Measurements from ENCODE around the gene LRRC7. TPM values are rescaled to one million over a fixed set of nuclear protein-coding genes. Genes with fewer than 3 reads are reported as not detected.

Gene LRRC7
- total RNA-seq, 3 donors from 2014 or later (not counting 1 experiment from before 2014, with no cell fraction given) = not detected

DNA sequence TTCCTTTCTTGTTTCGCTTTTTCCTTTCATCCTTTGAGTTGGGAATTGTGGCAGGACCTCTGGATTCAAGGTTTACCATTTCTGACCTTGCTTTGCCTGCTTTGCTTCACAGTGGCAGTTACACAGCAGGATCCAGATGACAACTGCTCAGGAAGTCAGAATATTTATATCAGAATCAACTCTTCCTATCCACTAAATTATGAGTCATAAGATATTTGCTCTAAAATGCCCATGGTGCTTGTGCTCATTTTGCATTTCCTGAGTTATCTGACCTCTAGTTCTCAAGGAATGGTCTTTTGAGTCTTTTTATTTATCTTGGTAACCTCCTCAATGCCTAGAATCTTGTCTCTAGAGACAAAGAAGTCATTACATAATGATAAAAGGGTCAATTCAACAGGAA is 290.8 kb downstream of the LRRC7 start:
- no peak for TF ChIP-seq CTCF (IDR thresholded peaks at IDR 0.05)
- Mint-ChIP-seq H3K9me3 (peaks cover 8 to 12% of the 10 kb centered on the region in 2 donors), H3K27me3 (ENCODE audit: low read depth in 2 of 2) (no peaks in the 10 kb centered on the region), H3K4me1 (no peaks in the 10 kb centered on the region), H3K27ac (no peak overlapping the region), H3K4me3 (no peak overlapping the region), H3K36me3 (no peaks in the 10 kb centered on the region)
- Histone ChIP-seq H3K4me3 (ENCODE audit: low read length) (no peak overlapping the region), H3K4me1 (ENCODE audit: control insufficient read depth, insufficient read depth, low read length) (no peaks in the 10 kb centered on the region), H3K27ac (ENCODE audit: low read length) (no peak overlapping the region), H3K36me3 (ENCODE audit: control insufficient read depth, insufficient read depth, low read length) (no peaks in the 10 kb centered on the region), H3K27me3 (ENCODE audit: control insufficient read depth, insufficient read depth, low read length) (no peaks in the 10 kb centered on the region), H3K9me3 (ENCODE audit: control insufficient read depth, insufficient read depth, low read length) (no peaks in the 10 kb centered on the region)
- no peak for ATAC-seq
- no peak for DNase-seq
- WGBS (ENCODE audit: insufficient coverage) = 88% methylated on average over 1 of the region's 1 CpG
- intact Hi-C loops (cut with micrococcal nuclease) = no loop called here

- Histone ChIP-seq H3K27ac (ENCODE audit: low read length) (no peak overlapping the region), H3K9me3 (ENCODE audit: control insufficient read depth, insufficient read depth, low read length) (no peaks in the 10 kb centered on the region), H3K36me3 (ENCODE audit: control insufficient read depth, insufficient read depth, low read length) (no peaks in the 10 kb centered on the region), H3K4me3 (ENCODE audit: low read length) (no peak overlapping the region), H3K27me3 (ENCODE audit: control insufficient read depth, insufficient read depth, low read length) (no peaks in the 10 kb centered on the region), H3K4me1 (ENCODE audit: control insufficient read depth, insufficient read depth, low read length) (no peaks in the 10 kb centered on the region)
- Mint-ChIP-seq H3K4me1 (no peaks in the 10 kb centered on the region), H3K27ac (no peak overlapping the region), H3K9me3 (peaks cover 9 to 13% of the 10 kb centered on the region in 2 donors), H3K36me3 (no peaks in the 10 kb centered on the region), H3K4me3 (no peak overlapping the region), H3K27me3 (ENCODE audit: low read depth in 2 of 2) (no peaks in the 10 kb centered on the region)
- no peak for DNase-seq
- no peak for TF ChIP-seq CTCF (IDR thresholded peaks at IDR 0.05)
- intact Hi-C loops (cut with micrococcal nuclease) = no loop called here
- WGBS (ENCODE audit: insufficient coverage) = 92% methylated on average over 5 of the region's 5 CpGs
- ATAC-seq = no peak
Measured at GRCh38 chr1:69861641-69862040, 293.9 kb downstream of the LRRC7 start.

DNA sequence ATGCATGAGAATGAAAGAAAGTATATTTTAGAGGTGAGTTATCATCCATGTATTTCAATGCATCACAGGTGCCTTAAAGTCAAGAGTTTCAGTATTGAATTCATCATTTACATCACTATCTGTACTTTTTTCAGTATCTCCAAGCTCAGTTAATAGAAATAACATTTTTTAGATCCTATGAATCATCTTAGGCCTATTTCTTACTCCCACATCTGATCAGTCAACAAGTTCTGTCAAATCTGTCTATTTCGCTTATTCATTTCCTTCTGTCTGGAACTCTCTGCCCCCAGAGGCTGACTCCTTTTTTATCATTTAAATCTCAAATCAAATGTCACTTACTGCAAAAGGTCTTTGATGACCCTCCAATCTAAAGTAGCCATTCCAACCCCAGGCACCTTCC is 295.2 kb downstream of the LRRC7 start:
- Mint-ChIP-seq H3K27ac (no peak overlapping the region), H3K4me1 (no peaks in the 10 kb centered on the region), H3K9me3 (peaks cover 12 to 17% of the 10 kb centered on the region in 2 donors), H3K36me3 (no peaks in the 10 kb centered on the region), H3K27me3 (ENCODE audit: low read depth in 2 of 2) (no peaks in the 10 kb centered on the region), H3K4me3 (no peak overlapping the region)
- DNase-seq = no peak
- Histone ChIP-seq H3K4me3 (ENCODE audit: low read length) (no peak overlapping the region), H3K9me3 (ENCODE audit: control insufficient read depth, insufficient read depth, low read length) (no peaks in the 10 kb centered on the region), H3K27ac (ENCODE audit: low read length) (no peak overlapping the region), H3K27me3 (ENCODE audit: control insufficient read depth, insufficient read depth, low read length) (no peaks in the 10 kb centered on the region), H3K36me3 (ENCODE audit: control insufficient read depth, insufficient read depth, low read length) (no peaks in the 10 kb centered on the region), H3K4me1 (ENCODE audit: control insufficient read depth, insufficient read depth, low read length) (no peaks in the 10 kb centered on the region)
- intact Hi-C loops (cut with micrococcal nuclease) = no loop called here
- no peak for ATAC-seq
- no peak for TF ChIP-seq CTCF (IDR thresholded peaks at IDR 0.05)
- 90% methylated on average over 1 of the region's 1 CpG for WGBS (ENCODE audit: insufficient coverage)

- intact Hi-C loops (cut with micrococcal nuclease) = no loop called here
- H3K4me3 ChIP-seq (ENCODE audit: low read length) = no peak overlapping the region
- 63% methylated on average over 1 of the region's 1 CpG for WGBS (ENCODE audit: insufficient coverage)
- Mint-ChIP-seq H3K27ac (no peak overlapping the region), H3K4me1 (no peaks in the 10 kb centered on the region), H3K36me3 (no peaks in the 10 kb centered on the region), H3K9me3 (peaks cover 14 to 19% of the 10 kb centered on the region in 2 donors), H3K27me3 (ENCODE audit: low read depth in 2 of 2) (no peaks in the 10 kb centered on the region), H3K4me3 (no peak overlapping the region)
- no peaks in the 10 kb centered on the region for H3K36me3 ChIP-seq (ENCODE audit: control insufficient read depth, insufficient read depth, low read length)
- no peaks in the 10 kb centered on the region for H3K4me1 ChIP-seq (ENCODE audit: control insufficient read depth, insufficient read depth, low read length)
- no peak for ATAC-seq
- DNase-seq = no peak
- no peak overlapping the region for H3K27ac ChIP-seq (ENCODE audit: low read length)
- no peaks in the 10 kb centered on the region for H3K9me3 ChIP-seq (ENCODE audit: control insufficient read depth, insufficient read depth, low read length)
- no peak for TF ChIP-seq CTCF (IDR thresholded peaks at IDR 0.05)
- H3K27me3 ChIP-seq (ENCODE audit: control insufficient read depth, insufficient read depth, low read length) = no peaks in the 10 kb centered on the region
Measured at GRCh38 chr1:69863704-69864103, 296.0 kb downstream of the LRRC7 start.

Data from natural killer cell (primary cell).